MCF 10A (cell line): ENCODE results near the gene MTHFD1L. TPM values are rescaled to one million over a fixed set of nuclear protein-coding genes. Genes with fewer than 3 reads are reported as not detected.
A peak's percentile ranks its signal among the peaks of the same experiment; 100 is the strongest.

Experiments
- BruUV-seq: library from RNA; stranded (reverse); fragments of 400-500 nt; replicated peaks from 2 replicates; lab custom pipeline; 2021; lab: Mats Ljungman, UMichigan
- CTCF ChIA-PET: fragments of 300-600 bp; sonication (Branson Sonifier 250); formaldehyde crosslinking; extraction: SDS; loops from one replicate; lab custom pipeline; 2021; ENCODE audit warnings: antibody characterized with exemption, inconsistent platforms; lab: Yijun Ruan, JAX
- POLR2A ChIA-PET: fragments of 300-600, 350-650 bp; sonication (Branson Sonifier 250); formaldehyde crosslinking; extraction: SDS; loops from one replicate; lab custom pipeline; 2020; ENCODE audit warnings: antibody characterized with exemption, inconsistent platforms; lab: Yijun Ruan, JAX
- DNase-seq: peaks from one replicate; pipeline ENCODE4 v3.0.0-alpha.2; 2018; ENCODE audit not compliant: unreplicated experiment
- H3K27ac Mint-ChIP-seq: one replicate; pipeline ENCODE4 v1.8.0; 2022; ENCODE audit warnings: mild to moderate bottlenecking, low read depth, mixed read lengths; ENCODE audit not compliant: unreplicated experiment
- H3K27me3 Mint-ChIP-seq: one replicate; pipeline ENCODE4 v1.8.0; 2022; ENCODE audit warnings: mixed read lengths; ENCODE audit not compliant: insufficient read depth, unreplicated experiment
- H3K36me3 Mint-ChIP-seq: one replicate; pipeline ENCODE4 v1.8.0; 2022; ENCODE audit warnings: mild to moderate bottlenecking, moderate library complexity, mixed read lengths; ENCODE audit not compliant: insufficient read depth, unreplicated experiment
- H3K4me1 Mint-ChIP-seq: one replicate; pipeline ENCODE4 v1.8.0; 2022; ENCODE audit warnings: mixed read lengths; ENCODE audit not compliant: insufficient read depth, unreplicated experiment
- H3K4me3 Mint-ChIP-seq: one replicate; pipeline ENCODE4 v1.8.0; 2022; ENCODE audit warnings: mild to moderate bottlenecking, moderate library complexity, mixed read lengths; ENCODE audit not compliant: unreplicated experiment
- H3K9me3 Mint-ChIP-seq: one replicate; pipeline ENCODE4 v1.8.0; 2022; ENCODE audit warnings: mixed read lengths; ENCODE audit not compliant: unreplicated experiment
- CTCF ChIP-seq: fragments of 200-600 bp; IDR thresholded peaks from one replicate; pipeline ENCODE4 v1.8.0; 2022; ENCODE audit warnings: antibody characterized with exemption, mild to moderate bottlenecking; ENCODE audit not compliant: unreplicated experiment
- intact Hi-C: fragments of 100-400 bp; cut with micrococcal nuclease; formaldehyde crosslinking; loops from 2 replicates; pipeline ENCODE4 v1.14.1; 2022
- total RNA-seq: library from RNA; stranded (reverse); gene quantifications from 2 replicates; pipeline ENCODE4 v1.2.3, GENCODE V29; 2022

Gene MTHFD1L
- total RNA-seq, 1 experiment from 2014 or later = 110 TPM

- no peak for TF ChIP-seq CTCF
- peaks cover 5% of the 10 kb centered on the region for H3K4me1 Mint-ChIP-seq
- no peak overlapping the region for H3K27ac Mint-ChIP-seq
- DNase-seq = no peak
- no TSS peak for BruUV-seq
- CTCF ChIA-PET = interaction anchor here (0.8 kb wide), 1 partner anchor 19 kb away, joined by 4 read pairs; no protein-coding TSS in a partner anchor
- POLR2A ChIA-PET = interaction anchor here (0.7 kb wide), 1 partner anchor 70 kb away, joined by 3 read pairs; no protein-coding TSS in a partner anchor
- no peaks in the 10 kb centered on the region for H3K27me3 Mint-ChIP-seq
- H3K4me3 Mint-ChIP-seq = no peak overlapping the region
- intact Hi-C loops = no loop called here
- H3K36me3 Mint-ChIP-seq = no peaks in the 10 kb centered on the region
- no peaks in the 10 kb centered on the region for H3K9me3 Mint-ChIP-seq
These were observed 272.0 kb downstream of the MTHFD1L start for GRCh38 chr6:151137542-151137941.

GRCh38 chr6:151139524-151139923 is 274.0 kb downstream of the MTHFD1L start:
- BruUV-seq = no TSS peak
- ChIA-PET CTCF (no interaction called here), POLR2A (interaction anchor here (0.9 kb wide), 1 partner anchor 10 kb away, joined by 3 read pairs; no protein-coding TSS in a partner anchor)
- H3K27ac Mint-ChIP-seq = no peak overlapping the region
- H3K4me1 Mint-ChIP-seq = peaks cover 5% of the 10 kb centered on the region
- no peak overlapping the region for H3K4me3 Mint-ChIP-seq
- no peak for TF ChIP-seq CTCF
- no peak for DNase-seq
- H3K9me3 Mint-ChIP-seq = no peaks in the 10 kb centered on the region
- H3K36me3 Mint-ChIP-seq = no peaks in the 10 kb centered on the region
- H3K27me3 Mint-ChIP-seq = no peaks in the 10 kb centered on the region
- intact Hi-C loops = no loop called here

GRCh38 chr6:151140767-151141166 is 275.3 kb downstream of the MTHFD1L start:
- Mint-ChIP-seq H3K36me3 (no peaks in the 10 kb centered on the region), H3K4me1 (peaks cover 5% of the 10 kb centered on the region), H3K9me3 (no peaks in the 10 kb centered on the region), H3K27me3 (no peaks in the 10 kb centered on the region), H3K27ac (no peak overlapping the region), H3K4me3 (no peak overlapping the region)
- TF ChIP-seq CTCF = no peak
- no peak for DNase-seq
- CTCF ChIA-PET = no interaction called here
- intact Hi-C loops = no loop called here
- POLR2A ChIA-PET = no interaction called here
- BruUV-seq = no TSS peak

- H3K36me3 Mint-ChIP-seq = no peaks in the 10 kb centered on the region
- CTCF ChIA-PET = interaction anchor here (0.6 kb wide), 1 partner anchor 72 kb away, joined by 3 read pairs; no protein-coding TSS in a partner anchor
- no peak for TF ChIP-seq CTCF
- H3K9me3 Mint-ChIP-seq = peaks cover 3% of the 10 kb centered on the region
- POLR2A ChIA-PET = interaction anchor here (0.5 kb wide), 1 partner anchor 320 kb away, joined by 3 read pairs; no protein-coding TSS in a partner anchor
- H3K4me1 Mint-ChIP-seq = peaks cover 5% of the 10 kb centered on the region
- peak; percentile 38 for DNase-seq
- H3K27ac Mint-ChIP-seq = no peak overlapping the region
- H3K27me3 Mint-ChIP-seq = no peaks in the 10 kb centered on the region
- H3K4me3 Mint-ChIP-seq = no peak overlapping the region
- intact Hi-C loops = no loop called here
- BruUV-seq = no TSS peak
These were observed 276.2 kb downstream of the MTHFD1L start for GRCh38 chr6:151141685-151142084.
